SK-N-SH treated with all-trans-retinoic acid at 6 μM for 48 hours (cell line): ENCODE data around the gene LHFPL3.
A peak's percentile ranks its signal among the peaks of the same experiment; 100 is the strongest.
"Not testable (repeated sequence)": the region's sequence is repeated elsewhere in the genome, so short reads cannot be mapped to it uniquely, and the experiment has no call there.

Experiments used
- ATAC-seq: fragments of 200-7000 bp; cut with Tn5 transposase; 3 replicates; pipeline ENCODE4 v1.9.1; 2020; ENCODE audit warnings: mild to moderate bottlenecking, moderate library complexity
- ARNTL ChIP-seq: fragments of 450-650 bp; formaldehyde crosslinking; IDR thresholded peaks from 2 replicates; pipeline ENCODE4 v1.5.0; 2020; ENCODE audit warnings: low read depth, mild to moderate bottlenecking, moderate library complexity, borderline replicate concordance
- CREB5 ChIP-seq: fragments of 250-450 bp; sonication (Bioruptor Pico); IDR thresholded peaks from 2 replicates; pipeline ENCODE4 v1.5.1; 2020; ENCODE audit warnings: low read depth, mild to moderate bottlenecking, moderate library complexity
- CSDC2 ChIP-seq: fragments of 250-450 bp; sonication (Bioruptor Pico); IDR thresholded peaks from 2 replicates; pipeline ENCODE4 v1.5.0; 2020; ENCODE audit warnings: mild to moderate bottlenecking, moderate library complexity
- CSRNP3 ChIP-seq: fragments of 250-450 bp; sonication (Bioruptor Pico); IDR thresholded peaks from 2 replicates; pipeline ENCODE4 v1.5.1; 2021; ENCODE audit warnings: mild to moderate bottlenecking, moderate library complexity
- ESRRG ChIP-seq: fragments of 250-450 bp; sonication (Bioruptor Pico); IDR thresholded peaks from 2 replicates; pipeline ENCODE4 v1.6.1; 2021; ENCODE audit warnings: mild to moderate bottlenecking
- GLIS3 ChIP-seq: fragments of 250-450 bp; sonication (Bioruptor Pico); IDR thresholded peaks from 2 replicates; pipeline ENCODE4 v1.5.0; 2020; ENCODE audit warnings: mild to moderate bottlenecking, moderate library complexity
- ISL1 ChIP-seq: fragments of 250-450 bp; sonication (Bioruptor Pico); IDR thresholded peaks from 2 replicates; pipeline ENCODE4 v2.1.2; 2022; ENCODE audit warnings: mild to moderate bottlenecking, moderate library complexity
- OSR1 ChIP-seq: fragments of 250-450 bp; sonication (Bioruptor Pico); IDR thresholded peaks from 2 replicates; pipeline ENCODE4 v1.8.0; 2022; ENCODE audit warnings: moderate library complexity, mild to moderate bottlenecking, inconsistent platforms
- PATZ1 ChIP-seq: fragments of 250-450 bp; sonication (Bioruptor Pico); IDR thresholded peaks from 2 replicates; pipeline ENCODE4 v1.8.0; 2020; ENCODE audit warnings: mild to moderate bottlenecking, moderate library complexity, borderline replicate concordance
- POU6F1 ChIP-seq: fragments of 250-450 bp; sonication (Bioruptor Pico); IDR thresholded peaks from 2 replicates; pipeline ENCODE4 v1.8.0; 2021; ENCODE audit warnings: low read depth, mild to moderate bottlenecking, moderate library complexity, borderline replicate concordance
- PPARA ChIP-seq: fragments of 250-450 bp; sonication (Bioruptor Pico); IDR thresholded peaks from 2 replicates; pipeline ENCODE4 v1.5.0; 2020; ENCODE audit warnings: mild to moderate bottlenecking, borderline replicate concordance
- RARB ChIP-seq: fragments of 250-450 bp; sonication (Bioruptor Pico); IDR thresholded peaks from 2 replicates; pipeline ENCODE4 v1.8.0; 2021; ENCODE audit warnings: mild to moderate bottlenecking, moderate library complexity
- SNAI2 ChIP-seq: fragments of 250-450 bp; sonication (Bioruptor Pico); IDR thresholded peaks from 2 replicates; pipeline ENCODE4 v1.5.0; 2020; ENCODE audit warnings: mild to moderate bottlenecking, moderate library complexity
- TCF4 ChIP-seq: fragments of 250-450 bp; sonication (Bioruptor Pico); IDR thresholded peaks from 2 replicates; pipeline ENCODE4 v1.8.0; 2021; ENCODE audit warnings: mild to moderate bottlenecking, moderate library complexity, borderline replicate concordance
- TOX ChIP-seq: fragments of 250-450 bp; sonication (Bioruptor Pico); IDR thresholded peaks from 2 replicates; pipeline ENCODE4 v1.8.0; 2021; ENCODE audit warnings: mild to moderate bottlenecking, moderate library complexity, borderline replicate concordance
- TSHZ2 ChIP-seq: fragments of 250-450 bp; sonication (Bioruptor Pico); IDR thresholded peaks from 2 replicates; pipeline ENCODE4 v1.5.0; 2020; ENCODE audit warnings: mild to moderate bottlenecking, moderate library complexity
- ZC3H10 ChIP-seq: fragments of 250-450 bp; sonication (Bioruptor Pico); IDR thresholded peaks from 2 replicates; pipeline ENCODE4 v1.5.1; 2021; ENCODE audit warnings: mild to moderate bottlenecking, moderate library complexity
- ZFP3 ChIP-seq: fragments of 250-450 bp; sonication (Bioruptor Pico); IDR thresholded peaks from 2 replicates; pipeline ENCODE4 v1.5.0; 2020; ENCODE audit warnings: mild to moderate bottlenecking, moderate library complexity
- ZNF565 ChIP-seq: fragments of 450-650 bp; formaldehyde crosslinking; conservative IDR thresholded peaks from 2 replicates; pipeline ENCODE4 v1.5.0; 2020; ENCODE audit warnings: low read depth, mild to moderate bottlenecking, moderate library complexity
- ZNF8 ChIP-seq: fragments of 450-650 bp; formaldehyde crosslinking; IDR thresholded peaks from 2 replicates; pipeline ENCODE4 v1.5.0; 2020; ENCODE audit warnings: mild to moderate bottlenecking, moderate library complexity

Gene LHFPL3

GRCh38 chr7:104550362-104550761, 222.0 kb downstream of the LHFPL3 start:
- no peak for ATAC-seq
- TF ChIP-seq PPARA (CRISPR knock-in tag) (no peak), TSHZ2 (CRISPR knock-in tag) (no peak), OSR1 (CRISPR knock-in tag) (no peak), PATZ1 (no peak)
- TF ChIP-seq, all 23 proteins: peak for 0

- TF ChIP-seq TOX (CRISPR knock-in tag) = no peak
- no peak for TF ChIP-seq GLIS3 (CRISPR knock-in tag)
- no peak for TF ChIP-seq CSDC2 (CRISPR knock-in tag)
- no peak for TF ChIP-seq ZC3H10 (CRISPR knock-in tag)
- no peak for TF ChIP-seq ARNTL (CRISPR knock-in tag)
- TF ChIP-seq ZFP3 (CRISPR knock-in tag) = no peak
- TF ChIP-seq ZNF565 (CRISPR knock-in tag) = no peak
- no peak for TF ChIP-seq OSR1 (CRISPR knock-in tag)
- TF ChIP-seq ZNF8 = no peak
- TF ChIP-seq CREB5 (CRISPR knock-in tag) = no peak
- TF ChIP-seq ISL1 (CRISPR knock-in tag) = no peak
- no peak for TF ChIP-seq POU6F1
- TF ChIP-seq SNAI2 (CRISPR knock-in tag) = no peak
- ATAC-seq = no peak
Observed at GRCh38 chr7:104551226-104551625, 222.8 kb downstream of the LHFPL3 start.

- ATAC-seq = peak; percentile 61; the same call in 2 of the 3 replicates
Observed at GRCh38 chr7:104552102-104552501, 223.7 kb downstream of the LHFPL3 start.

GRCh38 chr7:104553074-104553473, 224.7 kb downstream of the LHFPL3 start:
- TF ChIP-seq CSDC2 (CRISPR knock-in tag) (no peak), ZC3H10 (CRISPR knock-in tag) (no peak), ESRRG (no peak), PATZ1 (no peak), OSR1 (CRISPR knock-in tag) (no peak), CSRNP3 (CRISPR knock-in tag) (no peak), RARB (CRISPR knock-in tag) (no peak), GLIS3 (CRISPR knock-in tag) (no peak), TCF4 (CRISPR knock-in tag) (no peak), POU6F1 (no peak)
- ATAC-seq = no peak

More at GRCh38 chr7:104552102-104552501, 223.7 kb downstream of the LHFPL3 start:
- TF ChIP-seq SNAI2 (CRISPR knock-in tag) = peak; percentile 67; the same call in 1 of the 2 replicates
- TF ChIP-seq ZC3H10 (CRISPR knock-in tag) = no peak

- ATAC-seq = not testable (repeated sequence)
Observed at GRCh38 chr7:104563350-104563901, 235.0 kb downstream of the LHFPL3 start.
